ENCODE data around the gene ARPC1A.
"Not testable (repeated sequence)": the region's sequence is repeated elsewhere in the genome, so short reads cannot be mapped to it uniquely, and the experiment has no call there.

Gene ARPC1A

GRCh38 chr7:99383791-99384370 is 58.2 kb downstream of the ARPC1A start:
- TF ChIP-seq CTCF (conservative IDR thresholded peaks at IDR 0.05; ENCODE audit: low read depth, low read length), result no peak
- H3K4me3 ChIP-seq (ENCODE audit: low read depth, low read length), result no peak overlapping the region
- no peak for DNase-seq (ENCODE audit: low read depth)

GRCh38 chr7:99384523-99384922 is 58.8 kb downstream of the ARPC1A start:
- H3K4me3 ChIP-seq (ENCODE audit: low read depth, low read length), result no peak overlapping the region
- no peak for TF ChIP-seq CTCF (conservative IDR thresholded peaks at IDR 0.05; ENCODE audit: low read depth, low read length)
- no peak for DNase-seq (ENCODE audit: low read depth)

GRCh38 chr7:99385564-99385963 is 59.9 kb downstream of the ARPC1A start:
- no peak for TF ChIP-seq CTCF (conservative IDR thresholded peaks at IDR 0.05; ENCODE audit: low read depth, low read length)
- DNase-seq (ENCODE audit: low read depth), result no peak
- no peak overlapping the region for H3K4me3 ChIP-seq (ENCODE audit: low read depth, low read length)

- peak; percentile 54 for TF ChIP-seq CTCF (conservative IDR thresholded peaks at IDR 0.05; ENCODE audit: low read depth, low read length)
- peak; percentile 63 for DNase-seq (ENCODE audit: low read depth)
- H3K4me3 ChIP-seq (ENCODE audit: low read depth, low read length), result no peak overlapping the region
These were observed 61.0 kb downstream of the ARPC1A start for GRCh38 chr7:99386584-99387238.

GRCh38 chr7:99387239-99387635 is 61.5 kb downstream of the ARPC1A start:
- not testable (repeated sequence) for H3K4me3 ChIP-seq (ENCODE audit: low read depth, low read length); DNase-seq (ENCODE audit: low read depth)

GRCh38 chr7:99387912-99388311 is 62.2 kb downstream of the ARPC1A start:
- DNase-seq (ENCODE audit: low read depth), result no peak
- TF ChIP-seq CTCF (conservative IDR thresholded peaks at IDR 0.05; ENCODE audit: low read depth, low read length), result no peak
- no peak overlapping the region for H3K4me3 ChIP-seq (ENCODE audit: low read depth, low read length)

- H3K4me3 ChIP-seq (ENCODE audit: low read depth, low read length), result no peak overlapping the region
- TF ChIP-seq CTCF (conservative IDR thresholded peaks at IDR 0.05; ENCODE audit: low read depth, low read length), result no peak
- no peak for DNase-seq (ENCODE audit: low read depth)
These were observed 64.1 kb downstream of the ARPC1A start for GRCh38 chr7:99389772-99390171.

Data from choroid plexus epithelial cell (primary cell).